Endothelial cell (in vitro differentiated cells): ENCODE data around the gene SNTB2. TPM values are rescaled to one million over a fixed set of nuclear protein-coding genes. Genes with fewer than 3 reads are reported as not detected.
"Not testable (repeated sequence)": the region's sequence is repeated elsewhere in the genome, so short reads cannot be mapped to it uniquely, and the experiment has no call there.

Experiments
- DNase-seq: peaks from one replicate; pipeline ENCODE4 v3.0.0; 2021; ENCODE audit warnings: low spot score
- H3K27ac Mint-ChIP-seq: one replicate; pipeline ENCODE4 v1.8.0; 2021; ENCODE audit warnings: mixed read lengths, inconsistent platforms; ENCODE audit not compliant: unreplicated experiment
- H3K27me3 Mint-ChIP-seq: one replicate; pipeline ENCODE4 v1.8.0; 2021; ENCODE audit warnings: mild to moderate bottlenecking, moderate library complexity, mixed read lengths, inconsistent platforms; ENCODE audit not compliant: unreplicated experiment
- H3K36me3 Mint-ChIP-seq: one replicate; pipeline ENCODE4 v1.8.0; 2021; ENCODE audit warnings: mild to moderate bottlenecking, low read depth, mixed read lengths, inconsistent platforms; ENCODE audit not compliant: unreplicated experiment
- H3K4me1 Mint-ChIP-seq: one replicate; pipeline ENCODE4 v1.8.0; 2021; ENCODE audit warnings: mild to moderate bottlenecking, mixed read lengths, inconsistent platforms; ENCODE audit not compliant: unreplicated experiment
- H3K4me3 Mint-ChIP-seq: one replicate; pipeline ENCODE4 v1.8.0; 2021; ENCODE audit warnings: mild to moderate bottlenecking, mixed read lengths, inconsistent platforms; ENCODE audit not compliant: unreplicated experiment
- H3K9me3 Mint-ChIP-seq: one replicate; pipeline ENCODE4 v1.8.0; 2021; ENCODE audit warnings: mixed read lengths, inconsistent platforms; ENCODE audit not compliant: unreplicated experiment
- CTCF ChIP-seq: fragments of 200-600 bp; sonication (generic); IDR thresholded peaks from one replicate; pipeline ENCODE4 v1.5.0; 2021; ENCODE audit warnings: antibody characterized with exemption; ENCODE audit not compliant: unreplicated experiment
- total RNA-seq: library from RNA; stranded (reverse); fragmentation: NEBNext Ultra II Directional; extraction: Animal tissue kit (Norgen Biotek cat#: 25700); gene quantifications from one replicate; pipeline ENCODE4 v1.2.1, GENCODE V29; 2021; ENCODE audit not compliant: unreplicated experiment

SNTB2 gene
- total RNA-seq, 1 donor from 2014 or later, result 16.8 TPM

- peak; percentile 28 for DNase-seq
- H3K4me1 Mint-ChIP-seq, result no peaks in the 10 kb centered on the region
- no peaks in the 10 kb centered on the region for H3K36me3 Mint-ChIP-seq
- H3K27me3 Mint-ChIP-seq, result no peaks in the 10 kb centered on the region
- H3K27ac Mint-ChIP-seq, result no peak overlapping the region
- H3K9me3 Mint-ChIP-seq, result no peaks in the 10 kb centered on the region
- no peak overlapping the region for H3K4me3 Mint-ChIP-seq
- TF ChIP-seq CTCF, result peak; percentile 87
Observed at GRCh38 chr16:69286941-69287713, 100.2 kb downstream of the SNTB2 start.

GRCh38 chr16:69291657-69292056 is 104.7 kb downstream of the SNTB2 start:
- not testable (repeated sequence) for H3K27ac Mint-ChIP-seq, H3K36me3 Mint-ChIP-seq, H3K4me1 Mint-ChIP-seq, H3K4me3 Mint-ChIP-seq, H3K27me3 Mint-ChIP-seq, H3K9me3 Mint-ChIP-seq, DNase-seq

DNA sequence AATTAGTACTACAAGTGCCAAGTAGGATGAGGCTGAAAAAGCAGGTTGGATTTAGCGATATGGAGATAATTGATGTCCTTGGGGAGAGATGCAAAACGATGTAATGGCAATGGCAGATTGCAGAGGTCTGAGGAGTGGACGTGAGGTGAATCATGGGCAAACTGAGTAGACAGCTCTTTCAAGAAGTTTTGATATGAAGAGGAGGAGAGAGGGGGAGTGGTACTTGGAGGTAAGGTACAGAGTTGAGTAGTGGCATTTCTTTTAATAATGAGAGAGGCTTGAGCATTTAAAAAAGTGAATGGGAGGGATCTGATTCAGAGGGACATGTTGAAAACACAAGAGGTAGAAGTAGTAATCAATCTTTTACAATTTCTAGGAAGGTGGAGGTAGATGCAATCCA is 106.4 kb downstream of the SNTB2 start:
- no peaks in the 10 kb centered on the region for H3K9me3 Mint-ChIP-seq
- no peaks in the 10 kb centered on the region for H3K4me1 Mint-ChIP-seq
- no peak for DNase-seq
- no peak overlapping the region for H3K27ac Mint-ChIP-seq
- peaks cover 3% of the 10 kb centered on the region for H3K36me3 Mint-ChIP-seq
- no peak for TF ChIP-seq CTCF
- H3K27me3 Mint-ChIP-seq, result no peaks in the 10 kb centered on the region
- H3K4me3 Mint-ChIP-seq, result no peak overlapping the region

DNA sequence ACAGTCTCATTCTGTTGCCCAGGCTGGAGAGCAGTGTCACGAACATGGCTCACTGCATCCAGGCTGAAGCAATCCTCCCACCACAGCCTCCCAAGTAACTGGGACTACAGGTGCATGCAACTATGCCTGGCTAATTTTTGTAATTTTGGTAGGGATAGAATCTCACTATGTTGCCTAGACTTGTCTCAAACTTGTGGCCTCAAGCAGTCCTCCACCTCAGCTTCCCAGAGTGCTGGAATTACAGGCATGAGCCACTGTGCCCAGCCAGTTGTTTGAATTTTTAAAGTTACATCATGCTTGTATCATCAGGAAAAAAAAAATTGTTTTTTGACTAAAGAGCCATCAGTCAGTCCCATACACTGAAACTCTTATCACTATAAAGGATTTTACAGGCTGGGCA is 107.1 kb downstream of the SNTB2 start:
- Mint-ChIP-seq H3K27me3 (no peaks in the 10 kb centered on the region), H3K27ac (no peak overlapping the region), H3K4me1 (peaks cover 3% of the 10 kb centered on the region), H3K36me3 (peaks cover 6% of the 10 kb centered on the region), H3K9me3 (no peaks in the 10 kb centered on the region), H3K4me3 (no peak overlapping the region)
- DNase-seq, result no peak
- no peak for TF ChIP-seq CTCF

- not testable (repeated sequence) for H3K9me3 Mint-ChIP-seq, H3K27me3 Mint-ChIP-seq, DNase-seq, H3K36me3 Mint-ChIP-seq, H3K27ac Mint-ChIP-seq, H3K4me3 Mint-ChIP-seq
- peaks cover 15% of the 10 kb centered on the region for H3K4me1 Mint-ChIP-seq
Observed at GRCh38 chr16:69296771-69297170, 109.8 kb downstream of the SNTB2 start.

GRCh38 chr16:69298261-69298660 is 111.3 kb downstream of the SNTB2 start:
- Mint-ChIP-seq H3K27ac (no peak overlapping the region), H3K36me3 (peaks cover 12% of the 10 kb centered on the region), H3K9me3 (no peaks in the 10 kb centered on the region), H3K27me3 (peaks cover 2% of the 10 kb centered on the region), H3K4me3 (no peak overlapping the region), H3K4me1 (peaks cover 24% of the 10 kb centered on the region)
- no peak for TF ChIP-seq CTCF
- DNase-seq, result no peak
